ENCODE results near the gene H1-8.
A peak's percentile ranks its signal among the peaks of the same experiment; 100 is the strongest.
"Not testable (repeated sequence)": the region's sequence is repeated elsewhere in the genome, so short reads cannot be mapped to it uniquely, and the experiment has no call there.

The H1-8 gene, protein sequence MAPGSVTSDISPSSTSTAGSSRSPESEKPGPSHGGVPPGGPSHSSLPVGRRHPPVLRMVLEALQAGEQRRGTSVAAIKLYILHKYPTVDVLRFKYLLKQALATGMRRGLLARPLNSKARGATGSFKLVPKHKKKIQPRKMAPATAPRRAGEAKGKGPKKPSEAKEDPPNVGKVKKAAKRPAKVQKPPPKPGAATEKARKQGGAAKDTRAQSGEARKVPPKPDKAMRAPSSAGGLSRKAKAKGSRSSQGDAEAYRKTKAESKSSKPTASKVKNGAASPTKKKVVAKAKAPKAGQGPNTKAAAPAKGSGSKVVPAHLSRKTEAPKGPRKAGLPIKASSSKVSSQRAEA

GRCh38 chr3:129543156-129543790, at the start of gene H1-8:
Gene H1-8, plus strand, starts transcription at chr3:129543175. Its CDS starts 44 bp downstream, at chr3:129543219.
- no peak for DNase-seq

DNA sequence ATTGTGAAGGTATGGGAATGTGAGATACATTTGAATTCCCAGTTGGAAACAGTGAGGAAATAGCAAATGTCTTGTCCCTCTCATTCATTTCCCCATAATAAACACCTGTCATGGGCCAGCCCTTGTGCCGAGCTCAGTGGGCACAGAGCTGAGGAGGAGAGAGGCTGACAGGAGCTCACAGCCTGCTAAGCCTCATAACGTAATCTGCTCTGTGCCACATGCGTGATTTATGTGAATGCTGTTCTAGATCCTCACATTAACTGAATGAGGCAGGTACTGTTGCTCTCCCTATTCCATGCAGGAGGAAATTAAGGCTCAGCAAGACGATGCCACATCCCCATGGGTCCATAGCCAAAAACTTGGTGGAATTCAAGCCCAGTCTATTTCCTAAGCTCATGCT, 49.8 kb upstream of the H1-8 start:
- no peak for DNase-seq

GRCh38 chr3:129494499-129494898, 48.5 kb upstream of the H1-8 start:
- DNase-seq = not testable (repeated sequence)

DNA sequence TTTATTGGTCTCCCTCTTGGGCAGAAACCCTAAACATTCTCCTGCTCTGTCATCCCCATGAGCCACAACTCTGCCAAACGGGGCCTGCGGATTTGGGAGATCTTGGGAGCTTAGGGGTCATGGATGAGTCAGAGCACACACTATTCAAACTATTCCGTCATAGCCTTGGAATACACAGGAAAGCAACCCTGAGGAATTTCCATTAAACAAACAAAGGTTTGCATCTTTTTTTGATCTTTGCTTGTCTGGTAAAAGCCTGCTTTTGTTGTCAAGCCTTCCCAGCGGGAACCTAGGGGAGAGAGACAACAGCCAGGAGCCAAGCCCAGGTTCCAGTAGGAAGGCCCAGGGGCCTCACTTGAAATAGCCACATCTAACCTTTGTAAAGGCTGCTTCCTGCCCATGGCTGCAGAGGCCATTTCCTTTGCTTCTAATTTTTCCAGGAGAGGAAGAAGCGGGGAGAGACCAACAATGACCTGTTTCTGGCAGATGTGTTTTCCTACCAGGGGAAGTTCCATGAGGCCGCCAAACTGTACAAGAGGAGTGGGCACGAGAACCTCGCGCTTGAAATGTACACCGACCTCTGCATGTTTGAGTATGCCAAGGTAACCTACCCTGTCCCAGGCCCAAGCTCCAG, 47.9 kb upstream of the H1-8 start:
- not testable (repeated sequence) for DNase-seq

GRCh38 chr3:129497876-129498275, 45.1 kb upstream of the H1-8 start:
- not testable (repeated sequence) for DNase-seq

GRCh38 chr3:129498603-129499488, 44.1 kb upstream of the H1-8 start:
- not testable (repeated sequence) for DNase-seq

DNA sequence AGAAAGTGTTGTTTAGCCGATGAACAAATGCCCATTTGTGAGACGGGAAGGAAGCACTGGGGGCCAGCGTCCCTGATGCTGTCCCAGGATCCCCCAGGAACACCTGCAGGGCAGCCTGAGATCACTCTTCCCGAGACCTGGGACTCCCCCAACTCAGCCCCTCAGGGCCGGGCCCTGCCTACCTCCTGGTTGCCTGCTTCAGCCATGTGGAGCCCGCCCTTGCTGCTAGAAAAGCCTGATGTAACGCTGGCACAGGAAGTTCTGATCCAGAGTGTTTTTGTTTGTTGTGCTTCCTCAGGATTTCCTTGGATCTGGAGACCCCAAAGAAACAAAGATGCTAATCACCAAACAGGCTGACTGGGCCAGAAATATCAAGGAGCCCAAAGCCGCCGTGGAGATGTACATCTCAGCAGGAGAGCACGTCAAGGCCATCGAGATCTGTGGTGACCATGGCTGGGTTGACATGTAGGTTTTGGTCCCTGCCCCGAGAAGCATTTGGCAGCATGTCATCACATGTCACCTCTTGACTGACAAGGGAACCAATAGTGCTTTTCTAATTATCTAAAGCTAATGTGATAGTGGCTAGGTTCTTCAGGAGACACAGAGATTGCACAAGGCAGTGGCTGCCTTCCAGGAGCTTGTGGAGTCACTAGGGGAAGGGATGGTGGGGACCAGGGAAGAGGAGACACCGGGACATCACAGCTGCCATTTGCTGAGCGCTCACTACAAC, 43.2 kb upstream of the H1-8 start:
- not testable (repeated sequence) for DNase-seq

GRCh38 chr3:129500334-129500658, 42.7 kb upstream of the H1-8 start:
- DNase-seq = no peak

DNA sequence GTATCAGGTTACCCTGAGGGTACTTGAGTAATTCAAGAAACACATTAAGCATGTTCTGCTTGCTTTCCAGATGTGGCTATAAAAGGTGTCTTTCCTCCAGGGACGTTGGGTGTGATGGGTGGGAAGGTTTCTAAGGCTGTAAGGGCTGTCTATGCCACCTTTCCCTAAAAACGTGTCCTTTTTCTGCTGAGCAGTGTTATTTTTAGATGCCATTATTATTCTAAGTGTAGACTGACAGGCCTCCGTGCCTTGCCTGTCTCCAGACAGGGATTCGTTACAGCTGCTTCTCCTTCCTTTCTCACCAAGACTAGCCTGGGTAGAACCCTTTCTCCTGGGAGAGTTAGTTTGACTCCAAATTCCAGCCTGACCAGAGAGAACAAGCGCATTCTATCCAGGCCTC, 41.3 kb upstream of the H1-8 start:
- DNase-seq = no peak

DNA sequence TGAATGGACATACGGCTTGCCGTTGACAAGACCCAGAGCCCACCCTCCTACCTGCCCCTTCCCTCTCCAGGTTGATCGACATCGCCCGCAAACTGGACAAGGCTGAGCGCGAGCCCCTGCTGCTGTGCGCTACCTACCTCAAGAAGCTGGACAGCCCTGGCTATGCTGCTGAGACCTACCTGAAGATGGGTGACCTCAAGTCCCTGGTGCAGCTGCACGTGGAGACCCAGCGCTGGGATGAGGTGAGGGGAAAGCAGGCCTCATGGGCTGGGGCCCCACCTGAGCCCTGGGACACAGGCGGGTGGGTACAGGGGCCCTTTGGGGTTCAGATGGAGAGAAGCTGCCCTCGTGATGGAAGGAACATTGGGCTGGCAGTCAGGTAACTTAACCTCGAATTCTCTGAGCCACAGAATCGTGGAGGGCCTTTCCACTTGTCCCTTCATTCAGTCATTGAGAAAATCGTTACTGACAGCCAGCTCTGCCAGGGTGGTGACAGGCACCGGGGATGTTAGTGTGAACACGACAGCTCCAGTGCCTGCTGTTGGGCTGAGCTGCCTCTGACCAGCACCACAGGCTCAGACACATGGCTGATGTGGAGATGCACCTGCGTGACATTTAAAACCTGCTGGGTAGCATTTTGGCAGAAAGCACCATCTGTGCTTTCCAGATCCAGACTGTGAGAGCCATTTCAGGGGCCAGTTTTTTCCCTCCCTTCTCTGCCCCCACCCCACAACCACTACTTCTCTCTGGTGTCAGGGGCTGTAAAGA, 40.1 kb upstream of the H1-8 start:
- DNase-seq = peak; percentile 84

DNA sequence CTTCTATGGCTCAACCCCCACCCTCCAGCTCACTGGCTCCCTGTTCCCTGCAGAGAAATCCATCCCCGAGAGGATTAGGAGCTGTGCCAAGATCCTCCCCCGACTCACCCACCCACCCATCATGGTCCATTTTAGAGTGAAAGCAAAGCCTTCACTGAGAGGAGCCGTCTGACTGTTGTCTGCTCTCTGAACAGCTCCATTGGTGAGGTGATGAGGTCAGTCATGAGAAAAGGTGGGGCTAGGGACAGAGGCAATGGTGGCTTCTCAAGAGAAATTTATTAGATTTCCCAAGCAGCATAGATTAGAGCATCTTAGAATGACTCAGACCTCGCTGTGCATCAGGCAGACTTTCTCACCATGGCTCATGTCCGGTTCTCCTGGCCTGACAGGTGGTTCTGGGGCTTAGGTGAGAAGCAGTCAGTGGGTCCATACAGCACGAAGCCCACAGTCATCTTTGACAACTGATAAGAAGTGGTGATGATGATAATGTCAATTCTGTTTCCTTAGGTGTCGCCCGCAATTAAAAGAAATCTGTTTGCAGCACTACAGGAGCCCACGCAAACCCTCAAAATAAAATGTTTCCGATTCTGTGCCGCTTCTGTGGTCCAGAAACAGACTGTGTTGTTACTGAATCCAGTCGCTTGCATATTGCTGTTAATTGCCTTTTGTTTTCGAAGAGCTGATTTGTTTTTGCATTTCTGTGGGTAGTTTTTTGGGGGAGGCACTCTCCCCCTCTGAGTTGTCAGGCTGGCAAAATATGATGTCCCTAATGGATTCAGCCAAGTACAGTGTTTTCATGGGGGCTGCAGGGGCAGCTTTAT, 39.3 kb upstream of the H1-8 start:
- DNase-seq = peak; percentile 83

DNA sequence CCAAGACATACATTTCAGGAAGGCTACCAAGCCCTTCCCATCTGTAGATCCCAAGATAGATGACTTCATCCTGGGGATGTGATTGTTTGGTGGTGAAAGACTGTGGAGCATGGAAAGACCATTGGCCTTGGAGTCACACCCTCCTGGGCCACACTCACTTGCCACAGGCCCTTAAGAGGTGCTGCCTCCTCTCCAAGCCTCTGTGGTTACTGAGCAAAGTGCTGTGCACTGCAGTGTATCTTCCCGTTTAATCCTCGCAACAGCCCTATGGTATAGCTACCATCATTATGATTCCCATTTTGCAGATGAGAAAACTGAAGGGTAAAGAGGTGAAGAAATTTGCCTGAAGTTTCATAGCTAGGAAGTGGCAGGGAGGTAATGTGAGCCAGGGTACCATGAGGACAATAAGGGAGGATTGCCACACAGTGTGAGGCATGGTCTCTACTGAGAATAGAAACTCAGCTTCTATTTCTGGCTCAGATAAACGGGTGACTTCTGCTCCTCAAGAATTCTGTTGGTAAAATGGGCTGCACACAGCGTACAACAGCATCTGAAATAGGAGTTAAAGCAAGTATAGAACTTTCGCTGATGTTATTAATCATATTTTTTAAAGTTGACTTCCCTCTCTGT, 38.4 kb upstream of the H1-8 start:
- no peak for DNase-seq

DNA sequence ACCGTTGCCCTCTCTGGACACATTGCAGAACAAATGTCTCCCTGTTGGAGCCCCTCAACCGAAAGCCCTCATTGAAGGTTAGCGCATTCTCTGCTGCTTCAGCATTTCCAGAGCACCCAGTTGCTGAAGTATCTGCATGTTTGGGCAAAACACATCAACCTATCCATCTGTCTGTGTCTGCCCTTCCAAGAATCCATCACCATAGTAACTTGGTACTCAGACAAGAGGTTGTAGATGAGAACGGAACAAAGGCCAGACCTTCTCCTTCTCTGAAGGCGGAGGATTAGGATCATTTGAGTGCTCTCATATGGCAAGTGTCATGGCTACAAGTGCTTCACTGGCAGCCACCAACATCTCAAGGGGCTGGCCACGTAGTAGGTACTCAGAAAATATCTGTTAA, 37.6 kb upstream of the H1-8 start:
- peak; percentile 75 for DNase-seq

- DNase-seq = peak; percentile 78
Measured at GRCh38 chr3:129506231-129506742, 36.7 kb upstream of the H1-8 start.

- DNase-seq = no peak
Measured at GRCh38 chr3:129507181-129507831, 35.7 kb upstream of the H1-8 start.

DNA sequence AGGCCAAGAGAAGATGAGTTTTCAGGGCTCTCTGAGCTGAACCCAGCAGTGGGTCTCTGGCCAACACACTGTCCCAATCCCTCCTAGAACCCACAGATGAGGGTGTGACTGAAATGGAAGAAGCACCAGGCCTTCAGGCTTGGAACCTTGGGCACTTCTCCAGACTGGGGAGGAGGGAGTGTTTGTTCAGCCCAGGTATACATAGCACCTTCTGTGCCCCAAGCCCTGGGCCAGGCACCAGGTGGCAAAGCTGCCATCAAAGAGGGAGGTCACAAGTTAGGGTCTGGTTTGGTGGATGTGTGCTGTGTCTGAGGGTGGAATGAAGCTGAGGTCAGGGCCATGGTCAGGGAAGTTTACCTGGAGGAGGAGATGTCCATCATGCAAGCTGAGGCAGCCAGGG, 30.4 kb upstream of the H1-8 start:
- no peak for DNase-seq

DNA sequence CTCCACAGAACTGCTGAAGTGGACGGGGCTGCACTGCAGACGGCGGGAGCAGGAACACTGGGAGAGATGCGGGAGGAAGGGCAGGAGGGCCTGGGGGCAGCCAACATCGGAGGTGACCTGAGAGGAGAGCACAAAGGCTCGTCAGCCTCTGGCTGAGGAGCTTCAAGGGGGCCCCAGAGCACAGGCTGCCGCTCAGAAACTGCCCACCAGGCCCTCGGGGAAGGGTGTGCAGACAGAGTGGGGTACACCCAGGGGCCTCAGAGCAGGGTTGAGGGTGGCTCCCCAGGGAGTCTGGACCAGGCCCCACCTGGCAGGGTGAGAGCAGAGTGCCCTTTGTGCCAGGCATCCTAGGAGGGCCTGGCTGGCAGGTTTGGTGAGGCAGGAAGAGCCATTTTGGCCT, 29.3 kb upstream of the H1-8 start:
- DNase-seq = no peak

DNA sequence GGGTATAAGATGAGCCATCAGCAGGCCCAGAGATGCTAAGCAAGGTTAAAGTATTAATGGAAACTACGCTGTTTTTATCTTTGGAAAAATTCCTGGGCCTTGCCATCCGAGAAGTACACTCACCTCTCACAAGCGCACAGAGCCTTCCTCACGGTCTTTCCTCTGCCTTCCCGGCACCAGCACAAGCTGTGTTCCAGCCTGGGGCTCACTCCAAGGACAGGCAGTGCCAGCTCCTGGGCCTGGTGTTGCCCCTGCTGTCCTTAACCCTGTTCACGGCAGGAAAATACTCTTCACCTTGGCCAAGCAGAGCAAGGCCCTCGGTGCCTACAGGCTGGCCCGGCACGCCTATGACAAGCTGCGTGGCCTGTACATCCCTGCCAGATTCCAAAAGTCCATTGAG, 28.9 kb upstream of the H1-8 start:
- no peak for DNase-seq

DNA sequence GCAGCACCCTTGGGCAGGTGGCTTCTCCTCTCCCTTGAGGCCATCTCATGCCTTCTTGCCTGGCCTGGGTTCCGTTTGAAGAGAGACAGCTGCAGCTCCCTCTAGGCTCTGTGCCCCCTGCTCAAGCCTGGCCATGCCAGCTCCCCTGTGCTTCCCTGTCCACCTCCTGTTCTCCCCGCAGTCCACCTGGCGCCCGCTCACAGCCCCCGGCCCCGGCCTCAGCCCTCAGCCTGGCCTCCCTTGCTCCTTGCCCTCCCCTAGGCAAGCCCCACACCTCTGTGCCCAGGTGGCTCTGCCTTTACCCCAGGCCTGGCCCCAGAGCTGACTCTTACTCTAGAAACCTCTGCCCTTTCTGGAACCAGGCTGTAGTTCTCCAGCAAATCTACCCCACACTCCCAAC, 28.4 kb upstream of the H1-8 start:
- DNase-seq = no peak

Measured in NCI-H1105 (cell line).